ENCODE data around the gene RBMXL3. TPM values are rescaled to one million over a fixed set of nuclear protein-coding genes. Genes with fewer than 3 reads are reported as not detected.

RBMXL3 gene
- total and polyA plus RNA-seq, 2 donors (not counting 1 experiment from before 2014, with no cell fraction given), result not detected

GRCh38 chrX:115190636-115191489 is 1.7 kb downstream of the RBMXL3 start:
- Histone ChIP-seq H3K36me3 (ENCODE audit: control insufficient read depth, insufficient read depth, low read length) (no peaks in the 10 kb centered on the region), H3K4me1 (ENCODE audit: control insufficient read depth, extremely low read depth, insufficient read depth, low read length) (no peaks in the 10 kb centered on the region), H3K79me2 (ENCODE audit: control insufficient read depth, insufficient read depth, low read length) (no peaks in the 10 kb centered on the region), H2AFZ (ENCODE audit: low read length) (no peak overlapping the region), H4K20me1 (ENCODE audit: control insufficient read depth, extremely low read depth, insufficient read depth, low read length) (no peaks in the 10 kb centered on the region), H3K27me3 (ENCODE audit: control insufficient read depth, insufficient read depth, low read length) (no peaks in the 10 kb centered on the region), H3K27ac (ENCODE audit: insufficient read depth, low read length) (no peak overlapping the region), H3K4me2 (ENCODE audit: extremely low read depth, insufficient read depth, low read length) (no peak overlapping the region), H3K9me3 (ENCODE audit: control insufficient read depth, insufficient read depth, low read depth, low read length) (no peaks in the 10 kb centered on the region), H3K9ac (ENCODE audit: insufficient read depth, low read length) (no peak overlapping the region), H3K4me3 (replicated peaks in 1 of 4; ENCODE audit: control extremely low read depth in 1 of 4, insufficient read depth in 1 of 4, low read depth in 3 of 4, low read length in 4 of 4) (no peak overlapping the region)
- DNase-seq (ENCODE audit: low read depth in 2 of 2), result no peak
- TF ChIP-seq CTCF (conservative IDR thresholded peaks at IDR 0.05 in 1 of 2, IDR thresholded peaks at IDR 0.05 in 1 of 2; ENCODE audit: low read depth in 1 of 2, low read length in 2 of 2), result no peak
- no peak for TF ChIP-seq EZH2 (IDR thresholded peaks at IDR 0.05; ENCODE audit: low read length, missing control alignments)

GRCh38 chrX:115191490-115192243 is 2.5 kb downstream of the RBMXL3 start:
- H3K4me2 ChIP-seq (ENCODE audit: extremely low read depth, insufficient read depth, low read length), result no peak overlapping the region
- no peak overlapping the region for H3K4me3 ChIP-seq (replicated peaks in 1 of 4; ENCODE audit: control extremely low read depth in 1 of 4, insufficient read depth in 1 of 4, low read depth in 3 of 4, low read length in 4 of 4)
- no peak for TF ChIP-seq CTCF (conservative IDR thresholded peaks at IDR 0.05 in 1 of 2, IDR thresholded peaks at IDR 0.05 in 1 of 2; ENCODE audit: low read depth in 1 of 2, low read length in 2 of 2)
- TF ChIP-seq EZH2 (IDR thresholded peaks at IDR 0.05; ENCODE audit: low read length, missing control alignments), result no peak
- no peaks in the 10 kb centered on the region for H3K9me3 ChIP-seq (ENCODE audit: control insufficient read depth, insufficient read depth, low read depth, low read length)
- H4K20me1 ChIP-seq (ENCODE audit: control insufficient read depth, extremely low read depth, insufficient read depth, low read length), result no peaks in the 10 kb centered on the region
- peaks cover 3% of the 10 kb centered on the region for H3K79me2 ChIP-seq (ENCODE audit: control insufficient read depth, insufficient read depth, low read length)
- H3K9ac ChIP-seq (ENCODE audit: insufficient read depth, low read length), result no peak overlapping the region
- H3K27ac ChIP-seq (ENCODE audit: insufficient read depth, low read length), result no peak overlapping the region
- H2AFZ ChIP-seq (ENCODE audit: low read length), result no peak overlapping the region
- no peaks in the 10 kb centered on the region for H3K4me1 ChIP-seq (ENCODE audit: control insufficient read depth, extremely low read depth, insufficient read depth, low read length)
- DNase-seq (ENCODE audit: low read depth in 2 of 2), result no peak
- no peaks in the 10 kb centered on the region for H3K27me3 ChIP-seq (ENCODE audit: control insufficient read depth, insufficient read depth, low read length)
- H3K36me3 ChIP-seq (ENCODE audit: control insufficient read depth, insufficient read depth, low read length), result no peaks in the 10 kb centered on the region

GRCh38 chrX:115192244-115192700 is 3.1 kb downstream of the RBMXL3 start:
- Histone ChIP-seq H3K27me3 (ENCODE audit: control insufficient read depth, insufficient read depth, low read length) (no peaks in the 10 kb centered on the region), H3K79me2 (ENCODE audit: control insufficient read depth, insufficient read depth, low read length) (peaks cover 5% of the 10 kb centered on the region), H3K4me1 (ENCODE audit: control insufficient read depth, extremely low read depth, insufficient read depth, low read length) (no peaks in the 10 kb centered on the region), H2AFZ (ENCODE audit: low read length) (no peak overlapping the region), H3K9me3 (ENCODE audit: control insufficient read depth, insufficient read depth, low read depth, low read length) (no peaks in the 10 kb centered on the region), H3K9ac (ENCODE audit: insufficient read depth, low read length) (no peak overlapping the region), H3K4me2 (ENCODE audit: extremely low read depth, insufficient read depth, low read length) (no peak overlapping the region), H4K20me1 (ENCODE audit: control insufficient read depth, extremely low read depth, insufficient read depth, low read length) (no peaks in the 10 kb centered on the region), H3K27ac (ENCODE audit: insufficient read depth, low read length) (no peak overlapping the region), H3K4me3 (replicated peaks in 1 of 4; ENCODE audit: control extremely low read depth in 1 of 4, insufficient read depth in 1 of 4, low read depth in 3 of 4, low read length in 4 of 4) (no peak overlapping the region), H3K36me3 (ENCODE audit: control insufficient read depth, insufficient read depth, low read length) (no peaks in the 10 kb centered on the region)
- DNase-seq (ENCODE audit: low read depth in 2 of 2), result no peak
- TF ChIP-seq EZH2 (IDR thresholded peaks at IDR 0.05; ENCODE audit: low read length, missing control alignments), result no peak
- no peak for TF ChIP-seq CTCF (conservative IDR thresholded peaks at IDR 0.05 in 1 of 2, IDR thresholded peaks at IDR 0.05 in 1 of 2; ENCODE audit: low read depth in 1 of 2, low read length in 2 of 2)

All from fibroblast of lung (primary cell).